Anterior cingulate cortex (tissue), 58 donors: Measurements from ENCODE around the gene JADE1.

Source experiments
- DNase-seq, 58 donors: peaks; one replicate each; lab custom pipeline; 2025; lab: John Stamatoyannopoulos, UW

JADE1 gene

DNA sequence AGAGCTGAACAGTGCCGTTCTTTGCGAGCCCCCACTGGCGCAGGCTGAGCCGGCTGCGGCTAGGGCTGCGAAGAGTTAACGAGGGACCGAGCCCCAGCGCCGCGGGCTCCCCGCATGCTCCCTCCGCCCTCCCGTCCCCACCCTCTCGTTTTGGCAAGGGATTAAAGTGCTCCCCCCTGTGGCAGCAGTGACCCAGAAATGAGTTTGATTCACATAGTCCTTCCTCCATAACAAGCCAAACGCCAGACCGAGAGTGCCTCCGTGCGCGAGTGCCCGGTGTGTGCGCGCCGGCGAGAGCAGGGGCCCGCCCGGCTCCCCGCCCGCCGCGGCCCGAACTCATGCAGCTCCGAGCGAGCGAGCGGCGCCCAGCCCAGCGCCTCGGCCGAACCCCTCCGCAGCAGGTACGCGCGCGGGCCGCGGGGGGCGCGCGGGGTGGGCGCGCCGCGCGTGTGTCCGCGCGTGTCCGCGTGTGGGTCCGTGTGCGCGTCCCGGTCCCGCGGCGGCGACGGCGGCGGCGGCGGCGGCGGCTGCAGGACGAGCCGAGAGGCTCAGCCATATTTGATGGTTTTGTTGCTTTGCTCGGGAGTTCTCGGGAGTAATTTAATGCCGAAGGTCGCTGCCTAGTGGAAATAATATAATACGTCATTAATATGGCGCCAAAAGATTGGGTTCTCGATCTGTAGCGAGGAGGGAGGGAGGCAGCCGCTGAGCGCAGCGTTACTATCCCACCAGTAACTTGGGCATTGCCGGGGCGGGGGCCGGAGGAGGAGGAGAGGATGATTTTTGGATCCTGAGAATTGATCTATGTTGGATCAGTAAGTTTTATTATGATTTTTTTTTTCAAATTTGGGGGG is at the start of gene JADE1:
TSS of gene JADE1 (plus strand) at position 224 of the 854 bp plus-strand sequence. CDS start 22,059 bp downstream, outside the sequence.
- DNase-seq: peak; percentile 34 to 95 (median 86)

DNA sequence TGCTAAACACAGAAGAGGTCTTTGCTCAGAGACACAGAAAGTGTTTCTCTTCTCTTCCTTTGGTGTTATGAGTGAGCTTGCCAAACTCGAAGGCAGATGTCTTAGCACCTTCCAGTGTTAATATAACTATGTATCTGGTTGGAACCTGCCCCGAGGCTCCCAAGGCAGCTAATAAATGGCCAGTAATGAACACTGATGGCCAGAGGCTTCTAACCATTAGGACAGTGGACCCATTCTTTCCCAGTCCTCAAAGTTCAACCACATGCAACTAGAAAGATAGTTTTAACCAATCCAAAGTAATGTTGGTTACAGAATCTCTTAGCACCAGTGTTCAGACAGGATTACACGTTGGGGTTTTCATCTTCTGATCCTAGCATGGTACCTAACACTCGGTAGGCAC is 42.7 kb upstream of the JADE1 start:
- no peak for DNase-seq

DNA sequence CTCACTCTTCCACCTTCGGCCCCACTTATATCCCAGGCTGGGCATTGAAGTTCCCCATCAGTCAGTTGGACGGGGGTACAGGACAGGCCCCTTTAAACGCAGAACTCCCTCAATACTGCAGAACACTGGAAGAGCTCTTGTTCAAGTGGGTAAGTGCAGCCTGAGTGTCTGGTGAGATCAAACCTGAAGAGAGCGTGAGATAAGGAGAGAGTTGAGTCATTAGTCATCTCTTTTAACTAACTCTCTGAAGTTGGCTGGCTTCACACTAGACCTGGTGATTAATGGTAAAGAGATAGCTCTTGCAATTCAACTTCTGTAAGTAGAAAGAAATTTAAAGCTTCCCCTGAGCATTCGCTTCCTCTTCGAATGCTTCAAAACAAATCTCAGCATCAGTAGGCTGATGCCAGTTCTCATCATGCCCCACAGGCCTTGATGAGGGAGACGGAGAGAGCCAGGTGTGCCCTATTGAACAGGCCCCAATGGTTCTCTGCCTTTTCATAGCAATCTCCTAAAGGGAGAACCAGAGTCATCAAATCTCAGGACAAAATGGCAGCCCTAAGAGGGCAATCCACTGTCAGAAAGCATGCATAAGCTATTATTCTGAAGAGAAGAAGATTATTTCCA is 41.0 kb upstream of the JADE1 start:
- no peak for DNase-seq

DNA sequence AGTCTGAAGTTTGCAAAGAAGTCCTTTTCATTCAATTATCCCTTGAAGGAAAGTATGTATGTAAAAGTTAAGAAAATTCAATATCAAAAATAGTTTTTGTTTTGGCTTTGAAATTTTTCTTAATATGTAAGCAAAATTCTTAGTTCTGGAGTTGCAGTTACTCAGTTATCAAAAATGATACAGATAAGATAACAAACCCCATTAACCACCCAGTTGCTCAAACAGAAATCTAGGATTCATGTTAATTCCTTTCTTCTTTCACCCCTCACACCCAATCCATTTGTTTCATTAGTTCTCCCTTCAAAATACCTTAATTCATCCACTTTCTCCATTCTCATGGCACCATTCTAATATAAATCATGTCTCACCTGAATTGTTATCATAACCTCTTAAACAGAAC is 40.5 kb upstream of the JADE1 start:
- no peak for DNase-seq

DNA sequence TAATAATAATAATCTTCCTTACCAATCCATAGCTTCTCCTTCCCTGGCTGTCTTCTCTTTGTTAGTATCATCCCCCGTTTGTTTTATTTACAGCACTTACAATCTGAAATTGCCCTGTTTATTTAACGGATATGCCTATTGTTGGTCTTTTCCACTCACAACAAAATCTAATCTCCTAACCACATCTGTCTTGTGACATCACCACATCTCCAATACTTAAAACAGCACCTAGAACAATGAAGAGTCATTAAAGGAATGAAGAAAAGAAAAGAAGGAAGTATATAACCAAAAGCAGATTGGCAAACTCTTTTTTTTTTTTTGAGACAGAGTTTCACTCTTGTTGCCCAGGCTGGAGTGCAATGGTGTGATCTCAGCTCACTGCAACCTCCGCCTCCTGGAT is 38.7 kb upstream of the JADE1 start:
- DNase-seq: no peak

DNA sequence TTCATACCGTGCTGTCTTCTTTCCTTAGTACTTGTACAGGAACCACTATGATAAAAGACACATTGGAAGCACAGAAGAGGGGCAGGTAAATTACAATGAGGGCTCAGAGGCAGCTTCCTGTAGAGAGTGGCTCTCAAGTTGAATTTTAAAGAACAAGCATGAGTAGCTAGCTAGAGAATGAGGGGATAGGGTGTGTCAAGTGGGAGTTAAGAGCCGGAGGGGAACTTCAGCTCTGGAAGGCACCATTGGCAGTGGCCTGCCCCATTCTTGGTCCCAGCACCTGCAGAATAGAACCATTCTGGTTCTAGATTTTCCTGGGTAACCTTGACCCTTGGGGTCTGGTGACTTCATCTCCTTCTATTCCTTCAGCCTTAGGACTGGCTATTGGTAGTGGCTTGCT is 34.0 kb upstream of the JADE1 start:
- no peak for DNase-seq

DNA sequence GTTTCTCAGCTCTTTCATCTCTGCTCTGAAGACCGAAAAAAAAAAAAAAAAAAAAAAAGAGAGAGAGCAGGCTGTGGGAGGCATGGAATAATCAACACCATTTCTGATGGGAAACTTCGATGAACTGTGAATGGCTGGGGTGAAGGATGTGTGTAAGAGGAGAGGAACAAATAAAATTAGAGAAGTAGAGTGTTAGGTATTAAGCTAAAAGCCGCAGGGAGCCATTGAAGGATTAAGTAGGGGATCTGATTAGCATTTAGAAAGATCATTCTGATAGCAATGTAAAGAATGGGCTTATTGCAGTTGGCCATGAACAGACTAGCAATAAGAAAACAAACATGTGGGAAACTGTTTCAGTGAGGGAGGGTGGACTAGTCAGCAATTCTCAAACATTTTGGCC is 33.6 kb upstream of the JADE1 start:
- no peak for DNase-seq

DNA sequence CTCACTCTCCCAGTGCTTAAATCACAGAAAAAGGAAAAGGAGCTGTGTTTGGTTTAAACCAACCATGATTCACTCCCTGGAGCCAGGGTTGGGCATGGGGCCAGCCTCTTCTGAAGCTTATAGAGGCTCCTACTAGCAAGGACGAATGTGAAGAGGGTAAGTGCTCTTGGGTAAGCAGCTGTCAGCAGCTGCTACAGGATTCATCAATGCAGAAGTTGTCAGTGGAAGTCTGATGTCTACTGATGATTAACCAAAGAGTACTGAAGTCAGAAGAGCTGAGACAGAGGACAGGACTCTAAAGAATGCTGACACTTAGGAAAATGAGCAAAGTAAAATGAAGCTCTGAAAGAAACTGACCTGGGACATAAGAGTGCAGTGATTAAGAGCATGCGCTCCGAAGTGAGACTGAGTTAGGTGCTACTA is 32.7 kb upstream of the JADE1 start:
- DNase-seq: no peak

DNA sequence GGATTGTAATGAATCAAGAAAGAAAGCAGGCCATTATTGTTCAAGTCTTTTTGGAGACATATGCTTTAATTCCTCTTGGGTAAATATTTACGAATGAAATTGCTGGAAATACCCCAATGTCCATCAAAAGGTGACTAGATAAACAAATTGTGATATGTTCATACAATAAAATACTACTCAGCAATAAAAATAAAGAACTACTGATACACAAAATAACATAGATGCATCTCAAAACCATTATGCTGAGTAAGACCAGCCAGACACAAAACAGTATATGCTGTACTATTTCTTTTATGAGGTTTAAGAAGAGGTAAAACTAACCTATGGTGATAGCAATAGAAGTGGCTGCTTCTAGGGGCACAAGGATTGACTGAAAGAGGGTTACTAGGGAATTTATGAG is 28.8 kb upstream of the JADE1 start:
- no peak for DNase-seq

DNA sequence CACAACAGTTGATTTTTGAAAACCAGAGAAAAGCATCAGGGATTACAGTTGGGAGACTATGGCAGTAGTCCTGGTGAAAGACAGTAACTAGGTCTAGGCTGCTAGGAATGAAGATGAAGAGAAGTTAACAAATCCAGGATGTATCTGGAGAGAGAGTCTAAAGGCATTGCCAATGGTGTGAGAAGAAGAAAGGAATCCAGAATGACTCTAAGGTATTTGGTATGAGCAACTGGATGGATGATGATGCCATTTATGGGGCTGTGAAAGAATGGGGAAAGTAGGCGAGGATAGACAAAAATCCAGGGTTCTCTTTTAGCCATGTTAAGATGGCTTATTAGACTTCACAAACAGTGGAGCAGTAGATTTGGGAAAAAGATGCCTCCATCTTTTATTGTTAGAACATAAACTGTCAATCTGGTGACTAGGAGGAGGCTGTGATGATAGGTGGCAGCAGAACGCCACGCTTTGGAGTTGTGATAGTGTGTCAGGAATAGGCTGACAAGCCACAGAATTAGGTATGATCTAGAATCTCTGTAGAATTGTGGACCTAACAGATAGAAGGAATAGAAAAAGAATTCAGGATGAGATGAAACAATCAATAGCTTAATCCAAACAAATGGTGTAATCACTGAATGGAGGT is 27.3 kb upstream of the JADE1 start:
- peak in 14 of 58 donors; percentile 2 to 24 (median 10) for DNase-seq

DNA sequence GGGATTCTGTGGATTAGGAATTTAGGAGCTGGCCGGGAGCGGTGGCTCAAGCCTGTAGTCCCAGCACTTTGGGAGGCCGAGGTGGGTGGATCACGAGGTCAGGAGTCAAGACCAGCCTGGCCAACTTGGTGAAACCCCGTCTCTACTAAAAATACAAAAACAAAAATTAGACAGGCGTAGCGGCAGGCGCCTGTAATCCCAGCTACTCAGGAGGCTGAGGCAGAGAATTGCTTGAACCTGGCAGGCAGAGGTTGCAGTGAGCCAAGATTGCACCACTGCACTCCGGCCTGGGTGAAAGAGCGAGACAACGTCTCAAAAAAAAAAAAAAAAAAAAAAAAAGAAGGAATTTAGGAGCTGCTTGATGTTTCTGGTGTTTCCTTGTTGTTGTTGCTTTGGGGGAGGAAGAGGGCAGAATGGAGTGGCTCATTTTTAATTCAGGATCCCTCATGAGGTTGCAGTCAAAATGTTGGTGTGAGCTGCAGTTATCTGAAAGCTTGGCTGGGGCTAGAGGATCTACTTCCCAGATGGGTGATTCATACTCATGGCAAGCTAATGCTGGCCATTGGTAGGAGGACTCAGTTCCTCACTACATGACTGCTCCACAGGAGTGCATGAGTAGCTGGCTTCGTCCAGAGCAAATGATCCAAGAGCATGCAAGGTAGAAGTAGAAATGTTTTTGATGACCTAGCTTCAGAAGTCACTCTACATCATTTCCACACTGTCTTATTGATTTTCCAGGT is 26.5 kb upstream of the JADE1 start:
- DNase-seq: no peak

DNA sequence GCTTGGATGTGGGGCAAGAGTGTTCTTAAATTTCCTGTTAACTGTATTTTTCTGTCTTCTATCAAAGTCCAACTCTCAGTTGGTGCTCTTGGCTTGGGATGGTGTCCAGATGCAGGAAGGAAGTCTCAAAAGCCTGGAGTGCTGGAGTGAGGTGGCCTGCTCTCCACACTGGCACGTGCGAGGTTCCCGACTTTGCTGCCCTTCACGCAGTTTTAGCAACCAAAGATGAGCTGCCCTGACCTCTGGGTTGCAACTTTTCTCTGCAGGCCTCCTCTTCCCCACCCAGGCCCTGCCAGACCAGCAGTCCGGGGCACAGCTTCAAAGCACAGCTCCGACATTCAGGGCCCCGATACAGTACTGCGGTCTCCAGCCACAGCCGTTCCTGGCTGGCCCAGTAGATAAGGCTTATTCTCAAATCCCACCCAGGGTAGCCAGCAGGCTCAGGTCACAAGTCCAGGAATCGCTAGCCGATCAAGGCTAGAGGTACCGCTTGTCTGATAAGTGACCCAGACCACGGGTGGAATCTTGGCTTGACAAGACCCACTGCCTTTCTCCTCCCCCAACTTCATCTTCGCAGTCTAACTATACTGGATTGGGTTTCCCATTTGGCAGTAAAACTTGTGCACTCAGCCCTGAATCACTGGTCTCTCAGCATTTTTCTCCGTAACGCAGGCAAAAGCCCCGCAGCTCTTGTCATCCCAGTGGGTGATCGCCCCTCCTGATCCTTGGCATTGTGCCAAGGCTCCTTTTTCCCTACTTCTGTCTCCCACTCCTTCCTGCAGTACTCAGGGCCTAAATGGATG is 21.8 kb upstream of the JADE1 start:
- DNase-seq: no peak

DNA sequence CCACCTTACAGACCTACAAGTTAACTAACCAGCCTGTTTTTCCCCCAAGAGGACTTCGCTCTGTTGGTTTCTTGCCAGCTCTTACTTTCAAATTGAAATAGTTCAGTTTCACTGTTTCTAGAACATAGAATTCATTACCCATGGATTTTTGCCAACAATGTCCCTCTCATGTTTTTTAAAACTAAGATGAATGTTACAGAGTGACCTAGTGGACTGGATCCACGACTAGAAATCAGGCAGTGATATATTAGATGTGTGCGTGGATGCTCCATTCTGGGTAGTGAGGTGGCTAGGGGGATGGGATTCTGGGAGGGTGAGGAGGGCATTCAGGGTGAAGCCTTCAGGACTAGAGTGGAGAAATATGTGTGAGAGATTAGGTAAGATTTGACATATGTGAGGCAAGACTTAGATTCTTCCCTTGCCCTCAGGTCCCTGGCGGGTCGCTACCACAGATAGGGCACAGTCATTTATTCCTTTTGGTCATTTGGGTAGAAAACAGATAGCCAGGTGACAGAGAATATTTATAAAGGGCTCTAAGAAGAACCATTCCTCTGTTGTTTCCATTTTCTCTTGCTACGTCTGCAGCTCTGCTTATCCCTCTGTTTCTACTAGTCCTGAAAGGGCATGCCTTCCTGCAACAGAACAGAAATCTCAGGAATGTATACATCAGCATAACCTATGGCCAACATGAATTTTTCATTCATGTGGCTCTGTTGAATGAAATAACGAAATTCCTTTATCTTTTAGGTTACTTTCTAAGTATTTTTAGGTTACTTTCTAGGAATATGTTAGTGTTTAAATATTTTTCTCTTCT is 15.4 kb upstream of the JADE1 start:
- DNase-seq: no peak

DNA sequence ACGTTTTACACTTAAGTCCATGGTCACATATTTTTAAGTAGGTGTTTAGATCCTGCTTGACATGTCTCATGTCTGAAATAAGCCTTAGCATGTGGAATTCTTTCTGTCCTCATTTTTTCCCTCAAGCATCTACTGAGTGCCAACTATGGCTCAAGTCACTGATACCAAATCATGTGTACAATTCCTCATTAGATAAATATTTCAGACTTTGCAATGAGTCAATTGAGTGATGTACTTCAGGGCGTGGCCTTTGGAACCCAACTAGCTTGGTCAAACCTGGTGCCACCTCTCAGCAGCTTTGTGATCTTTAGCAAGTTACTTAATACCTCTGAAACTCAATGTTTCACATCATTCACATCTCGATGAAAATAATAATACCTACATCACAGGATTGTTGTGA is 12.6 kb upstream of the JADE1 start:
- no peak for DNase-seq

DNA sequence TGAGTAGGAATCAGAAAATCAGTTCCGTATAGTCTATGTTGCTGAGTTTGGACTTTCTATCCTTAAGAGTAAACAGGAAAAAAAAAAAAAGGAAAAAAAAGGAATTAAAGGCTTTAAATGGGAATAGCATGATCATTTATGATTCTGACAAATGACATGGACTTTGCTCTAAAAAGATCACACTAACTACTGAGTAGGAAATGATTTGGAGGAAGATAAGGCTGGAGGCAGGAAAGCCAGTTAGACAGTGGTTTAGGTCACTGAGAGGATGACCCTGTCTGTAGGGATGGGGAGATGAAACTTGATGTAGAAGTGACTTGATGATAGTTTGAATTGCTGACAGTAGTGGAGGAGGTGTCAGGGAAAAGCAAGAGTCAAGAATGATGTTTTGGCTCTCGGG is 9.2 kb upstream of the JADE1 start:
- DNase-seq: no peak

DNA sequence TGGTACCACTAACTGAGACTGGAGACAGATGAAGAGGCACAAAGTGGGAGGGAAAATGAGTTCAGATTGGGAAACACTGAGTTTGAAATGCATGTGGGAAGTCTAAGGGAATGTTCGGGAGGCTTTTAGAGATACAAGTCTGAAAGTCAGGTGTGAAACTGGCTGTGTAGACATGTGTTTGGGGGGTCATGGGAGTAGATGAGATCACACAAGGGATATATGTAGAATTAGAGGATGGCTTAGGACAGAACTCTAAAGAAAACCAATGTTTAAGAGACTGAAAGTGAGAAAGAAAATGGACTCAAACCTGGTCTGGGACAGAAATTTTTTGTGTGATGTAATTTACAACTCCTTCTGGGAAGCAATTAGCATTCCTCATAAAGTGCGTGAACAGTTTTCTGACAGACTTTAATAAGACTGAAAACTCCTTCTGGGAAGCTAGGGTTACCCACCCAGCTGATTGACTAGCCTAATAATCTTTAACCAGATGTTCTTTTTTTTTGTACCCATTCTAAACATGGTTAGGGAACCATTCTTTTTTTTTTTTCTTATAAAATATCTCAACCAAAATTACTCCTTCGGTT is 8.7 kb upstream of the JADE1 start:
- DNase-seq: no peak

DNA sequence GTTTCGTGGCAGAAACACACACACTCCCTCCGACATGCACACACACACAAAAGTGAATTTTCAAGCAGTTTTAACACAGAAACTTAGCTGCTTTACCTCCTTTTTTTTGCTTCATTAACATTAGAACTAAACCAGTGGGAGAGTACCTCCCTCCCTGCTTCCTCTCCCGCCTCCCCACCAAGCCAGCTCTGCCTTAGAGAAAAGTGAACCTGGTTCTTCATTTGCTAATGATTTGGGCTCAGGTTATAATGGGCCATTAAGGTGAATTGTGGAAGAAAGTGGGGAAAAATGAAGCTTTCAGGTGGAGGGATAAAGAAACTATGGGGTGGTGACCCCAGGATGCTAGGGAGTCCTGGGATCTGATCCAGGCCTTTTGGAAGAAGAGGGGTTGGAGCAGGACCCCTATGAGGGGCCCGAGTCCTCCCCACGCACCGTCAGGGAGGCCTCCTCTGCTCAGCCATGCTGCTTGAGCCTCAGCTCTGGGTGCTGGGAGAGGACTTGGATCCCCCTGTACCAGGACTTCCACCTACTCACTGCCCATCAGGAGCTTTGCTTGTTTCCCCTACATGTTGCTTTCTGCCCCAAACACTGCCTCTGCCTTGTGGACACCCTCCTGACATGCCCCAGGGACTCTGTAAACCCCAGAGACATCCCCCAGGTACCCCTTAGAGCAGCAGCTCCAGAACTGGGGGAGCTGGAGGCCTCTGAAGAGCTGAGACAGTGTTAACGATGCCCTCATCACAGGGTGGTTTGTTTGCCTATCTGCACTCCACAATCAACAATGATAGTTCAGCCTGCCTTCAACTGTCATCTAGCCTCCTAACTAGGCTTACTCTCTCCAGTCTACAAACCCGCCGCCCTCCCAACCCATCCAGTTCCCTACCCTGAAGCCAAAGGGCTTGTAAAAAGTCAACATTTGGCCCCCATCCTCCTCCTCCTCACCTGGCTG is 6.5 kb upstream of the JADE1 start:
- DNase-seq: no peak

DNA sequence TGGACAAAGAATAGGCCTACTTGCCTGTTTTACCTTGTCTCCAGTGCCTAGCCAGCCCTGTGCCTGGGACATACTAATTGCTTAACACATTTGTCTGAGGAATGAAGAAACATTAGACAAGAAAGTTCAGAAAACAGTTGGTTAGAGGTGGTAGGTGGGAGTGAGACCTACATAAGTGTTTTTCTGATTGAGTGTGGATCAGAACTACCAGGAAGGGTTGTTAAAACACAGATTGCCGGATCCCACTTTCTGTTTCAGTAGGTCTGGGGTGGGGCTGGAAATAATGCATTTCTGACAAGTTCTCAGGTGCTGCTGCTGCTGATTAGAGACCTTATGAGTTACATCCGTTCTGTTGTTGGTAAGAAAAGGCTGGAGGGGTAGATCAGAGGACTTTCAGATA is 5.7 kb upstream of the JADE1 start:
- no peak for DNase-seq
